AG09319 (cell line): ENCODE results near the gene PFN4.
"Not testable (repeated sequence)": the region's sequence is repeated elsewhere in the genome, so short reads cannot be mapped to it uniquely, and the experiment has no call there.

Experiments
- DNase-seq: peaks from one replicate; pipeline ENCODE4 v3.0.0-alpha.2; 2010; ENCODE audit warnings: low read depth; ENCODE audit errors: extremely low read depth
- TF ChIP-seq, protein P1 (sequence below): IDR thresholded peaks from 2 replicates; pipeline ENCODE4 v1.5.1; 2011; ENCODE audit warnings: low read depth, mild to moderate bottlenecking, inconsistent platforms, low read length, moderate library complexity

PFN4 gene

GRCh38 chr2:24159708-24160107 is 36.6 kb upstream of the PFN4 start:
- TF ChIP-seq, protein P1, sequence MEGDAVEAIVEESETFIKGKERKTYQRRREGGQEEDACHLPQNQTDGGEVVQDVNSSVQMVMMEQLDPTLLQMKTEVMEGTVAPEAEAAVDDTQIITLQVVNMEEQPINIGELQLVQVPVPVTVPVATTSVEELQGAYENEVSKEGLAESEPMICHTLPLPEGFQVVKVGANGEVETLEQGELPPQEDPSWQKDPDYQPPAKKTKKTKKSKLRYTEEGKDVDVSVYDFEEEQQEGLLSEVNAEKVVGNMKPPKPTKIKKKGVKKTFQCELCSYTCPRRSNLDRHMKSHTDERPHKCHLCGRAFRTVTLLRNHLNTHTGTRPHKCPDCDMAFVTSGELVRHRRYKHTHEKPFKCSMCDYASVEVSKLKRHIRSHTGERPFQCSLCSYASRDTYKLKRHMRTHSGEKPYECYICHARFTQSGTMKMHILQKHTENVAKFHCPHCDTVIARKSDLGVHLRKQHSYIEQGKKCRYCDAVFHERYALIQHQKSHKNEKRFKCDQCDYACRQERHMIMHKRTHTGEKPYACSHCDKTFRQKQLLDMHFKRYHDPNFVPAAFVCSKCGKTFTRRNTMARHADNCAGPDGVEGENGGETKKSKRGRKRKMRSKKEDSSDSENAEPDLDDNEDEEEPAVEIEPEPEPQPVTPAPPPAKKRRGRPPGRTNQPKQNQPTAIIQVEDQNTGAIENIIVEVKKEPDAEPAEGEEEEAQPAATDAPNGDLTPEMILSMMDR, result no peak
- DNase-seq, result no peak

GRCh38 chr2:24158131-24158530 is 35.0 kb upstream of the PFN4 start:
- DNase-seq, result no peak
- TF ChIP-seq, protein P1, result no peak

DNA sequence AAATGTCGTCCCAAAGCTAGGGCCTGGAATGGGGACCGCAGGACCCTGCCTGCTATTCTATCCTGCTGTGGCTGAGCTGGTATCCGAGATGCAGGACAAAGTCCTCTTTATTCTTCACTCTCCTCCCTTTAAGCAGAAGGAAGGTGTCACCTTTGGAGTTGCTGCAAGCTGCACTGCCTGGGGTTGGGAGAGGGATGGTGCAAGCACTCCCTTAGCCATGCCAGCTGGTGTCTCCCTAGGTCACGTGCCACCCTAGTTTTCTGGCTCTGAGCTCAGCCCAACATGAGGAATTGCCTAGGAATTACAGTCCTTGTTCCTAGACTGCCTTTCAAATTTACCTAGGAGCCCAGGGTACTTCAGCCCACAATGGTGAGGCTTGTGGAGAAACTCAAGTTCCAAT is 30.3 kb upstream of the PFN4 start:
- TF ChIP-seq, protein P1, result no peak
- no peak for DNase-seq

DNA sequence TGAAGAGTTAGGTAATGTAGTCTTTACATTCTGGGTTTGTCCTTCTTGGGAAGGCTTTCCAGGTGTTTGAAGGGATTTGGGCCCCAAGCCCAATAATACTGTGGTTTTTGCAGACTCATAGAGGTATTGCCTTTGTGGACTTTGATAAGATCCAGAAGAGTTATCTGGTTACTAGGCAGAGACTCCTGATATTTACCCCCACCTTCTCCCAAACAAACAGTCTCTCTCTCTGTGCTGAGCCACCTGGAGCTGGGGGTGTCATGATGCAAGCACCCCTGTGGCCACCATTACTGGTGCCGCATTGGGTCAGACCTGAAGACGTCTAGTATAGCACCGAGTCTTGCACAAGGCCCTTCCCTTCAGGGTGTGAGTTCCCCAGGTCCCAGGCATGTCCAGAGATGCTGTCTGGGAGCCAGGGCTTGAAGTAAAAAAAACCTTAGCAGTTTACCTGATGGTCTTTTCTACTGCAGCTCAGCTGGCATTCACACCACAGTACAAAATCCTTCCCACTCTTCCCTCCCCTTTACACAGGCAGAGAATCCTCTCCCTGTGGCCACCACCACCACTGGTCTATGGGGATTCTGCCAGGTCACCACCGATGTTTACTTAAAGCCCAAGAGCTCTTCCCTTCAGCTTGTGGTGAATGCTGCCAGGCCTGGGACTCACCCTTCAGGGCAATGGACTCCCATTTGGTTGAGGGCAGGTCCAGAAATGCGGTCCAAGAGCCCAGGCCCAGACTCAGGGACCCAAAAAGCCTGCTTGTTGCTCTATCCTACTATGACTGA is 29.5 kb upstream of the PFN4 start:
- TF ChIP-seq, protein P1, result no peak

DNA sequence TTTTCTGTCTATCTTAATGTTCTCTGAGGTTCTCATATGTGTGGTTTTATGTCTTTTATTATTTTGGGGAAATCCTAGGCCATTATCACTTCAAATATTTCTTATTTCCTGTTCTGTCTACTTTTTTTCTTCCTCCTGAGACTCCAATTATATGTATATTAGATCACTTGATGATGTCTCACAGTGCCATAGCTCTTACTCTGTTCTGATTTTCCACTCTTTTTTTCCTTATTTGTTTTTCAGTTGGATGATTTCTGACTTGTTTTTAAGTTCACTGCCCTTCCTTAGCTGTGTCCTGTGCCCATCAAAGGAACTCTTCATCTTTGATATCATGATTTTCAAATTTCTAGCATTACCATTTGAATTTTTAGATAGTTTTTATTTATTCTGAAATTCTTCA is 24.2 kb upstream of the PFN4 start:
- TF ChIP-seq, protein P1, result no peak
- DNase-seq, result no peak

More for the DNA sequence above, 29.5 kb upstream of the PFN4 start:
- DNase-seq, result no peak

DNA sequence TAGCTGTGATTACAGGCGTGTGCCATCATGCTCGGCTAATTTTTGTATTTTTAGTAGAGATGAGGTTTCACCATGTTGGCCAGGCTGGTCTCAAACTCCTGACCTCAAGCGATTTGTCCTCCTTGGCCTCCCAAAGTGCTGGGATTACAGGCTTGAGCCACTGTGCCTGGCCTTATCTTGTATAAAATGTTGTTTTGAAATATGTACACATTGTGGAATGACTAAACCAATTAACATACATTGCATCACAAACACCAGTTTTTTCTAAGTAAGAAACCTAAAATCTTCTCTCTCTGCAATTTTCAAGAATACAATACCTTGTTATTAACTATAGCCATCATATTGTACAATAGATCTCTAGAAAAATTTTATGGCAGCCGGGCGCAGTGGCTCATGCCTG is 17.2 kb upstream of the PFN4 start:
- not testable (repeated sequence) for DNase-seq

- TF ChIP-seq, protein P1, result no peak
- DNase-seq, result no peak
Observed at GRCh38 chr2:24132543-24132942, 9.4 kb upstream of the PFN4 start.

DNA sequence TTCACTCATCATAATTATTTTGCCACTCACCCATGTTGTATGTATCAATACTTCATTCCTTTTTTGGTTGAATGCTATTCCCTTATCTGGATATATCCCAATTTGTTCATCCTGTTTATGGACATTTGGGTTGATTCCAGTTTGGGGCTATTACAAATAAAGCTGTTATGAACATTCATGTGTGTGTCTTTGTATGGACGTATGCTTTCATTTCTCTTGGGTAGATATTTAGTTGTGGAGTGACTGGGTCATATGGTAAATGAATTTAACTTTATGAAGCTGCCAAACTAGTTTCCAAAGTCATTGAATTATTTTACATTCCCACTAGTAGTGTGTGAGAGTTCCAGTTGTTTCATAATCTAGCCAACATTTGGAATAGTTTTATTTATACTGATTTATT is 2.8 kb upstream of the PFN4 start:
- DNase-seq, result no peak
- TF ChIP-seq, protein P1, result no peak
